ENCODE measurements around the gene ELAVL4.
"Not testable (repeated sequence)": the region's sequence is repeated elsewhere in the genome, so short reads cannot be mapped to it uniquely, and the experiment has no call there.

Gene ELAVL4

GRCh38 chr1:50126927-50127715, 18.4 kb downstream of the ELAVL4 start:
- DNase-seq, result no peak

DNA sequence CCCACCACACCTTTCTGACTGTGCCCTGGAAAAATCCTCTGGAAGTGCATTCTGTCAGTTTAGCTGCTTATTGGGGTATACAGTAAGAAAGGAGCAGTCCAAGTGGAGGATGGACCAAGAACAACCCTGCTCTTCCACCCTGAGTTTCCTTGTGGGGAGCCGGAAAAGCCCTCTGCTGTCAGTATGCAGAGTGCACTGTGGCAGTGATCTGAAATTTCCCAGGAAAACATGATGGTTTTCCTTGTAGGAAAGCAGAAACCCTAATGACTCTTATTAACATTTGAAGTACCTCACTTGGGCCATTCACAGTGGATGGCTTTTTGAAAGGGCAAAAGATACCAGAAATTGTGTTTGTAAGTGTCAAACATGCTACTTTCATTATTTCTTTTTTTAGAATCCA, 20.5 kb downstream of the ELAVL4 start:
- DNase-seq, result no peak

- DNase-seq, result no peak
These were observed 23.7 kb downstream of the ELAVL4 start for GRCh38 chr1:50132347-50132894.

DNA sequence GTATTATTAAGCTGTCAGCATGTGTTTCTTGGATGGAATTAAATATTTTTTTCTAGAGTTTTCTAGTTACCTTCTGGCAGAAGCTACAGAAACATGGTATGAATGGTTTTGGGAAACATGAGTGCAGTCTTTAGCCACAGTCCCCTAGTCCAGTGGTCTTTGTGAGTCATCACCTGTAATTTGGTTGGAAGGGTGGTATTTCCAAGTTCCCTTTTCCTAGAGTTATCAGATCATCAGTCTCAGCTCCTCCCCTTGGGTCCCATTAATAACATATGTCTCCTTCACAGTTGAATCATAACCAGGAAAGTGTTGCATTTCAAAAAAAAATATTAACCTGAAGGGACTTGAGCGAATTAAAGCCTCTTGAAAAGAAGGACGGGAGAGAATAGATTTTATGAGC, 27.0 kb downstream of the ELAVL4 start:
- no peak for DNase-seq

GRCh38 chr1:50139339-50140181, 30.8 kb downstream of the ELAVL4 start:
- DNase-seq, result no peak

- no peak for DNase-seq
These were observed 31.4 kb downstream of the ELAVL4 start for GRCh38 chr1:50140182-50140447.

- no peak for DNase-seq
These were observed 38.6 kb downstream of the ELAVL4 start for GRCh38 chr1:50147191-50147850.

DNA sequence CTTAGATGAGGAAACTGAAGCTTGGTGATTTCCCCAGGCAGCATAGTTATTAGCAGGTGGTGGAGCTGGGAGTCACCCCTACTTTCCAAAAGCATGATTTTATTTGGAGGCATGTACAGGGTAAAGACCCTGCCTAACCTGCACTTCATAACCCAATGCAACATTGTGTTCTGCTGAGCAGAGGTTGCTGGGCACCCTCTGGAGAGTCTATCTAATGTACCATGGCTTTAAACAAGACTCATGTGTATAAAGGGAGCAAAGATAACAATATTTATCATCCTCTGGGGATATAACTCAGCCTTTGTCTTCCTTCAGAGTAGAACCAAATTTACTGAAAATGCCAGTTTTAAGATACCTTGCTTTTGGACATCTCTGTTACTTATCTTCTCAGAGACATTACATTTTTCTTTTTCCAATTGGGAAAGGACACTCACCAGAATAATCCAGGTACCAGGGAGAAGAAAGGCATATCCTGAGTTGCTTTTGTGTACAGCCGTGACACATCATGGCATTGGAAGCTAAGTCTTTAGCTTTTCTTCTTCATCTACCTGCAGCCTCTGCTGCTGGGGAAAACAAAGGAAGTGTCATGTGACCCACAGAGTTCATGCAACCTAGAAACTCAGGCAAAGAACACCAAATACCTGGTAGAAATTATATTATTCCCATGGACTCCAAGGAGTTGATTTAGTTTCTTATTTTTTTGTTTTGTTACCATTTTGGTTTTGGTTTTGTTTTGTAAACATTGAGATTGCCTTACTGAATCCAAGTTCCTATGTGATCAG, 39.6 kb downstream of the ELAVL4 start:
- DNase-seq, result no peak

- DNase-seq, result no peak
These were observed 43.5 kb downstream of the ELAVL4 start for GRCh38 chr1:50152236-50152635.

DNA sequence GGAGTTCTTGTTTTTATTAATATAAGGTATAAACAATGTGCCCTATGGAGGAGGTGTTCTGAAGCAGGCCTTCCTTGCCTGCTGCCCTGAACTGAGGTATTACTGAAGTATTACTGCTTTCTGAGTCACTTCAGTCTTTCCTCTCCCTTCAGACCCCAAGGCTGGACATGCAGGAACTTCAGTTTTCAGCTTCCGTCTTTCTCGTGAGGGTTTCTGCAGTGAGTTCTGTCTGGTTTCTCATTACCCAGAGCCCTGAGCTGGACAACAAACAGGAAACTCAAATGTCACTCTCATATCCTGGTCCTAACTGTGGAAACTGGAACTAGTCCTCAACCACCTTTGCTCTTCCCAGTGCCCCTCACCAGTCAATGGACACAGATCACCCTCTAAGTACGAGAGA, 46.8 kb downstream of the ELAVL4 start:
- DNase-seq, result no peak

DNA sequence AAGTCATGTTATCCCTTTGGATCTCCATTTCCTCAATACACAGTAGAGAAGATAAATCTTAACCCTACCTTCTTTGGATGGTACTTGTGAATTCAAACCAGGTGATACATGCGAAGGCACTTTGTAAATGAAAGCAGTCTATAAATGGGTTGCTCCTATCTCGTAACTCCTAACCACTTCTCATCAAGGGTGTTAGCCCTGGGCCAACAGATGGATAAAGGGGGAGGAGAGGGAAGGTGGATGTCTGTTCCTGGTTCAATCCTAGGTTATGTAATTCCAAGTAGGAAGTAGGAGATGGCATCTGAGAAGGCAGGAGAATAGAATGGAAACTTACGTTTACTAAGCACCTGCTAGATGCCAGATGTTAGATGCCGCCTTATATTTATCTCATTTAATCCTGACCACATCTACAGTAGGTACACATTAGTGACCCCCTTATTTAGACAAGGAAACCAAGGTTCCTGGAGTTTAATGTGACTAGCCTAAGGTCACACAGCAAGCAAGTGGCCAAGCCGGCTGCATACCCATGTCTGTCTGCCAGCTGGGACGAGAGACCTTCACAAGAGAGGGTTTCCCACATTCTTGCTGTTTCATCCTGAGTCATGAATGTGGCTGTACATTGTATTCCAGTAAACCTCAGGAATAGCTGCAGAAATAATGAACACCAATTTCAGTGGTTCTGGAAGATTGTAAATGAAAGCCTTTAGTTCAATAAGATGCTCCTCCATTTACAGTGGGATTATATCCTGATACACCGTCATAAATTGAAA, 47.7 kb downstream of the ELAVL4 start:
- no peak for DNase-seq

DNA sequence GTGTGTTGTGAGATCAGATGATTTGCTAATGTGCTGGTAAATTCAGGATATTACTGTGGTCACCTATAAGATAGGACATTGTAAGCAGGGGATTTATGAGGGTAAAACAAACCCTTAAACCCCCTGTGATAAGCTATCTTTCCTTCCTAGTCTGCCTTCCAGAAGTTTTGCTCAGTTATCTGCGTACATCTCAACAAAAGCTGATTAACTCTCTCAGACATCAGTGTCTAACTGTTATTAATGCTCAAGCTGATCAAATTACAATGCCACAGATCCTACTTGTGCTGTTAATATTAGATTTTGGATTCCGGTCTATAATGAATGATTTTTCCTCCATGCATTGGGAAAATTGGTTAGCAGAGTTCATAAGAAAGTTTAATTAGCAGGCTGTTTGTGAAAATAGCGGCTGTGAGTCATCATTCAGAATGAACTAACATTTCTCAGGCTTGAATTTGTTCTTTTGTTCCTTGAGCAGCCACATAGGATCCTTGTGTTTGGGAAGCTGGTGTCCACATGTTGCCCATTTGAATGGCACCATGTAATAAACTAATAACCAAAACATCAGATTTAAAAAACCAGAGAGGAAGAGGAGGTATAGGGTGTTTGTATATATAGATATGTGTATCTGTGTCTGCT, 48.7 kb downstream of the ELAVL4 start:
- DNase-seq, result no peak

- DNase-seq, result no peak
These were observed 49.7 kb downstream of the ELAVL4 start for GRCh38 chr1:50158421-50158820.

GRCh38 chr1:50163680-50164079, 55.0 kb downstream of the ELAVL4 start:
- no peak for DNase-seq

GRCh38 chr1:50166351-50166750, 57.6 kb downstream of the ELAVL4 start:
- not testable (repeated sequence) for DNase-seq

- no peak for DNase-seq
These were observed 63.6 kb downstream of the ELAVL4 start for GRCh38 chr1:50172299-50172698.

- DNase-seq, result no peak
These were observed 65.4 kb downstream of the ELAVL4 start for GRCh38 chr1:50174101-50174500.

- DNase-seq, result no peak
These were observed 67.3 kb downstream of the ELAVL4 start for GRCh38 chr1:50175719-50176639.

DNA sequence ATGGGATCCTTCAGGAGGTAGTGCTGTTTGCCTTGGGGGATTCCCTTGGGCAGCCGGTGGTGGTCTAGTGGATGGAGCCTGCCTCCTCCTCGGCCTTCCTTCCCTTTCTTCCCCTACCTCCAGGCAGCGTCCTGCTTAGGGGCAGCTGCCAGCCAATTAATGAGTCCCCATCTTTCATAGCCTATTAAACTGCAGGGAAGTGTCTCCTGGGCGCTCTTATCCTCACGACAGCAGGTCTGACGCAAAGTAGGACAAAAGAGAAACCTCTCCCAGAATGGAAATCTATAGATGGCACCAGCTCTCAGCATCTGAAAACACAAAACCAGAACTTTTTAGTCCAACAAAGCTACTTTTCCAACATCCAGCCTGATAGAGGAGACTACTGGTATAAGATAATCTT, 69.3 kb downstream of the ELAVL4 start:
- DNase-seq, result no peak

GRCh38 chr1:50179639-50180038, 70.9 kb downstream of the ELAVL4 start:
- no peak for DNase-seq
